HL-60 (cell line): Measurements from ENCODE around the gene SOCS6.

Experiments used
- DNase-seq, 2 experiments: peaks; one replicate each; pipeline ENCODE4 v3.0.0-alpha.2; 2010 to 2020; ENCODE audit warnings: low read depth in 1 of 2, low spot score in 1 of 2
- H3K27ac ChIP-seq: fragments of 250-450 bp; sonication (Bioruptor Pico); replicated peaks from 2 replicates; pipeline ENCODE4 v1.5.1; 2020; ENCODE audit warnings: mild to moderate bottlenecking, moderate library complexity
- H3K27me3 ChIP-seq: fragments of 250-450 bp; sonication (Bioruptor Pico); 2 replicates; pipeline ENCODE4 v1.5.1; 2021; ENCODE audit warnings: mild to moderate bottlenecking, moderate library complexity; ENCODE audit not compliant: insufficient read depth, poor library complexity, severe bottlenecking
- H3K4me3 ChIP-seq: replicated peaks from 2 replicates; pipeline ENCODE4 v1.5.1; 2011; ENCODE audit warnings: mild to moderate bottlenecking, control low read depth, low read length; ENCODE audit not compliant: insufficient read depth
- GABPA ChIP-seq: IDR thresholded peaks from 2 replicates; pipeline ENCODE4 v1.6.1; 2012; ENCODE audit warnings: low read depth
- POLR2AphosphoS5 ChIP-seq: IDR thresholded peaks from 2 replicates; pipeline ENCODE4 v1.6.1; 2012; ENCODE audit warnings: low read depth
- SPI1 ChIP-seq: IDR thresholded peaks from 2 replicates; pipeline ENCODE4 v1.6.1; 2012; ENCODE audit warnings: low read depth, mild to moderate bottlenecking, borderline replicate concordance
- TF ChIP-seq, protein P1 (sequence below): IDR thresholded peaks from one replicate; pipeline ENCODE4 v1.5.1; 2011; ENCODE audit warnings: low read length, control low read depth, inconsistent platforms; ENCODE audit not compliant: insufficient read depth
- TF ChIP-seq, protein P2 (sequence below): IDR thresholded peaks from 2 replicates; pipeline ENCODE4 v1.6.1; 2012; ENCODE audit warnings: low read depth; ENCODE audit not compliant: insufficient replicate concordance

SOCS6 gene

DNA sequence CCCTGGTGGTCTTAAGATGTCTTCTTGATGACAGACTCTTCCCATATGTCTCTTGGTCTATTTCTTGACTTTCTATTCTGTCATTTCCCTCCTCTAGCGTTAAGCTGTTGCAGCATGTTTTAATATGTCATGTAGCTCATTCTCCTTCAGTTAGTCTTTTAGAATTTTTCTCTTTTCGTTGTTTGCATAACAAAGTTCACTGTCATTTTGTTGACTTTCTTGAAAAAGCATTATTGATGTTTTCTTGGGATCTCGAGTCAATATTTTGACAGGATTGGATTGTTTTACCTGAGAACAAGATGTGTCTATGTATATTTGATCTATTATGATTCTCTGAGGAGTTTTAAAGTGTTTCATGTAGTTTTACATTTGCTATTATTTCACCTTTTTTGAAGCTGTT is 24.8 kb downstream of the SOCS6 start:
- TF ChIP-seq POLR2AphosphoS5, result no peak
- TF ChIP-seq GABPA, result no peak
- H3K27me3 ChIP-seq, result no peaks in the 10 kb centered on the region
- no peak overlapping the region for H3K4me3 ChIP-seq
- H3K27ac ChIP-seq, result no peak overlapping the region
- no peak for DNase-seq

DNA sequence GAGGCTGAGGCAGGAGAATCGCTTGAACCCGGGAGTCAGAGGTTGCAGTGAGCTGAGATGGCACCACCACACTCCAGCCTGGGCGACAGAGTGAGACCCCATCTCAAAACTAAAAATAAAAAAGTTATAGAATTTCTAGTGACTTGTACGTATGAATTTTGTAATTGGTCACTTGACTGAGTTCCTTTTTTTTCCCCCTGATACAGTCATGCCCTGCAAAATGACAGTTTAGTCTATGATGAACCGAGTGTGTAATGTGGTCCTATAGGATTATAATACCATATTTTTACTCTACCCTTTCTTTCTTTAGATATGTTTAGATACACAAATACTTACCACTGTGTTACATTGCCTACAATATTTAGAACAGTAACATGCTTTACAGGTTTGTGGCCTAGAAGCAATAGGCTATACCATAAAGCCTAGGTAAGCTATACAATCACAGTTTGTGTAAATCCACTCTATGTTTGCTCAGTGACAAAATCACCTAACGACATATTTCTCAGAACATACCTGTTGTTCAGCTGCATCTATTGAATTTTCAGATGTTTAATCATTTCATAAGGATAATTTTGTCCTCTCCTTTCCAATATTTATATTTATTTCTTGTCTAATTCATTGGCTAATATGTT is 25.4 kb downstream of the SOCS6 start:
- Histone ChIP-seq H3K4me3 (no peak overlapping the region), H3K27me3 (no peaks in the 10 kb centered on the region), H3K27ac (no peak overlapping the region)
- DNase-seq, result no peak
- TF ChIP-seq POLR2AphosphoS5, result no peak
- no peak for TF ChIP-seq GABPA
- TF ChIP-seq, protein P1, sequence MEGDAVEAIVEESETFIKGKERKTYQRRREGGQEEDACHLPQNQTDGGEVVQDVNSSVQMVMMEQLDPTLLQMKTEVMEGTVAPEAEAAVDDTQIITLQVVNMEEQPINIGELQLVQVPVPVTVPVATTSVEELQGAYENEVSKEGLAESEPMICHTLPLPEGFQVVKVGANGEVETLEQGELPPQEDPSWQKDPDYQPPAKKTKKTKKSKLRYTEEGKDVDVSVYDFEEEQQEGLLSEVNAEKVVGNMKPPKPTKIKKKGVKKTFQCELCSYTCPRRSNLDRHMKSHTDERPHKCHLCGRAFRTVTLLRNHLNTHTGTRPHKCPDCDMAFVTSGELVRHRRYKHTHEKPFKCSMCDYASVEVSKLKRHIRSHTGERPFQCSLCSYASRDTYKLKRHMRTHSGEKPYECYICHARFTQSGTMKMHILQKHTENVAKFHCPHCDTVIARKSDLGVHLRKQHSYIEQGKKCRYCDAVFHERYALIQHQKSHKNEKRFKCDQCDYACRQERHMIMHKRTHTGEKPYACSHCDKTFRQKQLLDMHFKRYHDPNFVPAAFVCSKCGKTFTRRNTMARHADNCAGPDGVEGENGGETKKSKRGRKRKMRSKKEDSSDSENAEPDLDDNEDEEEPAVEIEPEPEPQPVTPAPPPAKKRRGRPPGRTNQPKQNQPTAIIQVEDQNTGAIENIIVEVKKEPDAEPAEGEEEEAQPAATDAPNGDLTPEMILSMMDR, result no peak
- TF ChIP-seq SPI1, result peak; percentile 64; the same call in 1 of the 2 replicates
- TF ChIP-seq, protein P2, sequence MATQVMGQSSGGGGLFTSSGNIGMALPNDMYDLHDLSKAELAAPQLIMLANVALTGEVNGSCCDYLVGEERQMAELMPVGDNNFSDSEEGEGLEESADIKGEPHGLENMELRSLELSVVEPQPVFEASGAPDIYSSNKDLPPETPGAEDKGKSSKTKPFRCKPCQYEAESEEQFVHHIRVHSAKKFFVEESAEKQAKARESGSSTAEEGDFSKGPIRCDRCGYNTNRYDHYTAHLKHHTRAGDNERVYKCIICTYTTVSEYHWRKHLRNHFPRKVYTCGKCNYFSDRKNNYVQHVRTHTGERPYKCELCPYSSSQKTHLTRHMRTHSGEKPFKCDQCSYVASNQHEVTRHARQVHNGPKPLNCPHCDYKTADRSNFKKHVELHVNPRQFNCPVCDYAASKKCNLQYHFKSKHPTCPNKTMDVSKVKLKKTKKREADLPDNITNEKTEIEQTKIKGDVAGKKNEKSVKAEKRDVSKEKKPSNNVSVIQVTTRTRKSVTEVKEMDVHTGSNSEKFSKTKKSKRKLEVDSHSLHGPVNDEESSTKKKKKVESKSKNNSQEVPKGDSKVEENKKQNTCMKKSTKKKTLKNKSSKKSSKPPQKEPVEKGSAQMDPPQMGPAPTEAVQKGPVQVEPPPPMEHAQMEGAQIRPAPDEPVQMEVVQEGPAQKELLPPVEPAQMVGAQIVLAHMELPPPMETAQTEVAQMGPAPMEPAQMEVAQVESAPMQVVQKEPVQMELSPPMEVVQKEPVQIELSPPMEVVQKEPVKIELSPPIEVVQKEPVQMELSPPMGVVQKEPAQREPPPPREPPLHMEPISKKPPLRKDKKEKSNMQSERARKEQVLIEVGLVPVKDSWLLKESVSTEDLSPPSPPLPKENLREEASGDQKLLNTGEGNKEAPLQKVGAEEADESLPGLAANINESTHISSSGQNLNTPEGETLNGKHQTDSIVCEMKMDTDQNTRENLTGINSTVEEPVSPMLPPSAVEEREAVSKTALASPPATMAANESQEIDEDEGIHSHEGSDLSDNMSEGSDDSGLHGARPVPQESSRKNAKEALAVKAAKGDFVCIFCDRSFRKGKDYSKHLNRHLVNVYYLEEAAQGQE, result no peak

DNA sequence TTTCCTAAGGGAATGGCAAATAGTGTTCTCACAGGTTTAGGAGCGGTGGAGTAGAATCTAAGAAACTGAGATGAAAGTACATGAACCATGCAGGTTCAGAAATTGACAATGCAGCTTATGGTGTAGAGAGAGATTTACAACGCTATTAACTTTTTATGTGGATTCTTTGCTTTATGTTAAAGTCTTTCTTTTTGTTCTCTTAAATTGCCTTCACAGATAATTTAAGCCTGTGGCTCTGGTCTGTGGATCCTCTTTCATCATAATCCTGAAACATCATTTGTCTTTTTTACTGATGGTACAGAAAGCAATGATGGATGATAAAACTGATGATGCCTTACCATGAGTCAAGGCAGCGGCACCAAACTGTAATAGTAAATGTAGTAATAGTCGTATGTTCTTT is 30.3 kb downstream of the SOCS6 start:
- Histone ChIP-seq H3K27ac (no peak overlapping the region), H3K27me3 (no peaks in the 10 kb centered on the region), H3K4me3 (no peak overlapping the region)
- DNase-seq, result no peak
- TF ChIP-seq POLR2AphosphoS5 (no peak), GABPA (no peak), SPI1 (no peak)
- TF ChIP-seq, protein P1, result no peak
- TF ChIP-seq, protein P2, result no peak

DNA sequence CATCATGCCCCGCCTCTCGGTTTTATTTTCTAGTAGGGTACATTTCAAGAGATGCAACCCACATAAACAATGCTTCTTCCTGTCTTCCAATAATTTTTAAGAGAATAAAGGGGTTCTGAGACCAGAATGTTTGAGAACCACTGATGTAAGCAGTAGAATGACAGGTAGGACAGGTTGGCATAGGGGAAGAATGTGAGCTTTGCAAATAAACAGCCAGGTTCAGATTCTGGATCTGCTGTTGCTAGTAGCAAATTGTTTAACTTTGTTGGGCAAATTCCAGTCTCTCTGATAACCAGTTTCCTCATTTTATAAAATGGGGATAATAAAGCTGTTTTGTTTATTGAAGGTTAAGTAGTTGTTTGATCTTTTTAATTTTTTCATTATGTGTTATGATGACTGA is 32.8 kb downstream of the SOCS6 start:
- DNase-seq, result no peak
- Histone ChIP-seq H3K27ac (no peak overlapping the region), H3K4me3 (no peak overlapping the region), H3K27me3 (no peaks in the 10 kb centered on the region)
- TF ChIP-seq GABPA, result no peak
- TF ChIP-seq, protein P1, result no peak
- TF ChIP-seq POLR2AphosphoS5, result no peak
- TF ChIP-seq, protein P2, result no peak
- TF ChIP-seq SPI1, result no peak
